Measurements from ENCODE around the gene ACTN1.
"Not testable (repeated sequence)": the region's sequence is repeated elsewhere in the genome, so short reads cannot be mapped to it uniquely, and the experiment has no call there.

The ACTN1 gene

DNA sequence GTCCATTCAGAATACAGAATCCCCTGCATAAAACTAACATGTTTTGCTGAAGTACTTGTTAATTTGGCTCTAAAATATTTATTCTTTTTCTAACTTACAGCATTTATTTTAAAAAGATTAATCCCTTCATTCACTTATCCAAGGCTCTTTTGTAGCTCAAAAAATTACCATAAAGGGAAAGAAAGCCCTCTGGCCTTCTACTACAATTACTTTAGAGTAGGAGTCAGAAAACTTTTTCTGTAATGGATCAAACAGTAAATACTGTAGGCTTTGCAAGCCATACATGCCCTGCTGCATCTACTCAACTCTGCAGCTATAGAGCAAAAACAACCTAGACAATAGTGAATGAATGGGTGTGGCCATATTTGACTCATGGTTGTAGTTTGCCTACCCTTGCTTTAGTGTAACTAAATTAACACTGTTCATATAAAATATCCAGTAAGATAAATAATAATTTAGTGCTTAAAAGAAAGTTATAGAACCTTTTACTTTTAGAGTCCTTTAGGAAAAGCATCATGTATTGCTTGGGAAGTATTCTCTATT, 112.0 kb downstream of the ACTN1 start:
- no peak for DNase-seq (ENCODE audit: low read depth in 2 of 2, low spot score in 1 of 2)

DNA sequence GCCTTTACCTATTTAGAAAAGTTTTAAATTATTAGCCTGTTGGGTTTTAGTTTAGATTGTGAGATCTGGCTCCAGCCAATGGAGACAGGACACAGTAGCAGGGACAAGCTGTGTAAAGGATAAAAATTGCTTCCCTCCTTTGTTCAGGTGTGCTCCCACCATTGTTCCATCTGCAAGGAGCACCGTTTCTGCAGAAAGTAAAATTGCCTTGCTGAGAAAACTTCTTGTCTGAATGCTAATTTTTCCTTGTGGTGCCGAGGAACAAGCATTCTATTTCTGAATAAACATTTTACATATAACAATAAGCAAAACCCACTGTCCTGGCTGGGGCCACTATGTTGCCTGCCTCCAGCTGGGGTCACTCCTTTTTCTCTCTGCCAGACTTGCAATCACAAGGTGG, 113.6 kb downstream of the ACTN1 start:
- DNase-seq (ENCODE audit: low read depth in 2 of 2, low spot score in 1 of 2), result no peak

DNA sequence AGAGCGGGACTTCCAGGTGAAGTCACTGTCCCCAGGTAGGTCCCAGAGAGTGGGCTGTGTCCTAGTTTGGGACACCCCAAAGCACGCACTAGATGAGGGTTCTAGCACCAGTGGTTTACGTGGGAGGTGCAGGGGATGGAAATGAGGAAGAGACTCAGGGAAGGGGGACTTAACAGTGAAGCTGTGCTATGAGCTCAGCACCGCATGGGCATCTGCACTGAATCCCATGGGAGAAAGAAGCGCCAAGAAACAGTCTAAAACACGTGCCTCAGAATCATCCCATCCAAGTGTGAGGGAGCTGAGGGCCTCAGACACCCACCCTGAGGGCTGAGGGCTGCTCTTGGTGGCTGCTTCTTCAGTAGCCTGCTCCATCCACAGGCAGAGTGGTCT, 114.7 kb downstream of the ACTN1 start:
- no peak for DNase-seq (ENCODE audit: low read depth in 2 of 2, low spot score in 1 of 2)

DNA sequence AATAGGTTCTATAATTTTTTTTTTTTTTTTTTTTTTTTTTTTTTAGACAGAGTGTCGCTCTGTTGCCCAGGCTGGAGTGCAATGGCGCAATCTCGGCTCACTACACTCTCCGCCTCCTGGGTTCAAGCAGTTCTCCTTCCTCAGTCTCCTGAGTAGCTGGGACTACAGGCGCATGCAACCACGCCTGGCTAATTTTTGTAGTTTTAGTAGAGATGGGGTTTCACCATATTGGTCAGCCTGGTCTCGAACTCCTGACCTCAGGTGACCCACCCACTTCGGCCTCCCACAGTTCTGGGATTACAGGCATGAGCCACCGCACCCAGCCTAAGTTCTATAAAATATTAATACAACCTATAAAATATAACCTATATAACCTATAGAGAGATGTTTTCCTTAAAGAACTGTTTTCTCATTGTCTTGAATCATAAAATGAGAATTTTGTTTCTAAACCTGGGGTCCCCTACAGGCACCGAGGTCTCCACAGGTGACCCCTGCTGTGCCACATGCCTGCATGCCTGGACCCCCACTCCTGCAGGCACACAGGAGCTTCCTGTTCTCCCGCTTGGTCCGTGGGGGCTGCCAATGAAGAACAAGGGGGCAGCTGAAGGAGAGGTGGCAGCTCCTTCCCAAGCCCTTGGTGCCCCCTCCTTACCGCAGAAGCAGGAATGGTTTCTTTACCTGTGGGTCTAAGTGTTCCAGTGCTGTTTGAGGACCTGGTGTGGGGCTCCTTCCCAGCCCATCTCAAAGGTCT, 115.3 kb downstream of the ACTN1 start:
- no peak for DNase-seq (ENCODE audit: low read depth in 2 of 2, low spot score in 1 of 2)

DNA sequence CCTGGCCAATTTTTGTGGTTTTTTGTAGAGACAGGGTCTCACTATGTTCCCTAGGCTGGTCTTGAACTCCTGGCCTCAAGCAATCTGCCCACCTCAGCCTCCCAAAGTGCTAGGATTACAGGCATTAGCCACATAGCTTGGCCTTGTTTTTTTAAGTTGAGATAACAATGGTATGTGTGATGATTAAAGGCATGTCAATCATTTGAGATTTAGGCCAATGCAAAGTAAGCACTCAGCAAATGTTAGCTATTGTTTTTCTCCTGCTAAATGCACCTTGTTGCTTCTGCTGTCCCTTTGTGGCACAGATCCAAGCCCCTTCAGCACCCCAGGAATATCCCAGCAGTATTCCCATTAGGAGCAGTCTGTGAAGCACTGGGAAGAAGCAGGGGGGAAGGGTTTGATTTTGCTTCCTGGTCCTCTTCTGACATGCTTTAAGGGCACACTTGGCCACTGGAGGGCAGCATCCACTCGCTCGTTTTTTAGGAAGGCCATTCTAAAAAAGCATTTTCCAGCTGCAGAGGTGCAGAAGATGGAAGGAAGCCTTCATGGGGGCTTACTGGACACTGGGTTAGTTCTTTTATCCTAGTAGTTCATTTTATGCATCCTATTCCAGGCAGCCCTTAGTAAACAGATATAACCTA, 116.0 kb downstream of the ACTN1 start:
- DNase-seq (ENCODE audit: low read depth in 2 of 2, low spot score in 1 of 2), result peak; percentile 21 to 45

DNA sequence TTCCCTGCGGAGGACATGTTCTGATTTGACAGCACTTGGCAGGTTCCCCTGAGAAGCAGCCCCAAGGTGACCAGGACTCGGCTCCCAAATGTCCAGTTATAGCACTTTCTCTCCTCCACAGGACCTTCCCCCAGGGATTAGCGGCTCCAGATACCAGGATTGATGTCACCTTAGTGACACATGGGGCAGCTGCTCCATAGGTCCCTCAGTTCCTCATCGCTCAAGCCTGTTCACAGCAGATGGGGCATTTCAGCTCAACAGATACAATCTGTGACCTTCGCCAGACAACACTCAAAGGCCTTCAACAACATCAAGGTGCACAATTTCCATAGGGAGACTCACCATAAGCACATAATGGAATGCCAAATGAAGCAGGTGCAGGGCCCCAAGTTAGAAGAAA, 118.3 kb downstream of the ACTN1 start:
- DNase-seq (ENCODE audit: low read depth in 2 of 2, low spot score in 1 of 2), result no peak

DNA sequence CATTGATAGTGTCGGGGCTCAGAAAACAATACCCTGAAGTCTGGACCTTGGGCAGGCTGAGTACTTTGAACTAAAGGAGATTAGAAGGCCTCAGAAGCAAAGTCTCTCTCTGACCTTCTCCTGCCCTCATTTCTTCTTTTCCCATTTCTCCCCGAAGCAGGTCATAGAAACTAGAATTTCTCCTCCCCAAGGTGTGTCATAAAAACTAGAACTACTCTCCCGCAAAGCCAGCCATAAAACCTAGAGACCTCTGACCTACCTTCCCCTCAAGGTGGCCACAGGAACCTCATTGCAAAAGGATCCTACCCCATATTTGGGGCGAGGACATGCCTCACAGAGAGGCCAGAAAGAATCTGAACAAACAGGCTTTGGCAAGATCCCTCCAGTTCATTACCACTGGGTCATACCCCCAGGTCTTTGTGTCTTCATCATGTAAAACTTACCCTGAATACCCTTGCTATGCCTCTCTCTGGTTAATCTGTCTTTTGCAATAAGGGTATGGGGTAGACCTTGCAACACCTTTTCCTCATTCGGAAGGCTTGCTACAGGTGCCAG, 121.5 kb downstream of the ACTN1 start:
- DNase-seq (ENCODE audit: low read depth in 2 of 2, low spot score in 1 of 2), result no peak

DNA sequence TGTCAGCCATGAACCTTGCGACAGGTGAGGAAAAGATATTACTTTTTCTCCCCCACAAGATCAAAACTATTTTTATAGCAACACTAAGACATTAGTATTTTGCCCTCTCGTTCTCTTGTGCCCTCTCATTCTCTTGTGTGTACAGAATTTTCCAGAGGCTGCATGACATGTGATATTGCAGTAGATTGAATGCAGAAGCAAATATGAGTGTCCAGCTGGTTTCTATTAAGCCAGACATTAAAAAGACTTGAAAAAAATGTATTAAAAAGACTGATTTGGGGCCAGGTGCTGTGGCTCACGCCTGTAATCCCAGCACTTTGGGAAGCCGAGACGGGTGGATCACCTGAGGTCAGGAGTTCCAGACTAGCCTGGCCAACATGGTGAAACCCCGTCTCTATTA, 122.5 kb downstream of the ACTN1 start:
- no peak for DNase-seq (ENCODE audit: low read depth in 2 of 2, low spot score in 1 of 2)

DNA sequence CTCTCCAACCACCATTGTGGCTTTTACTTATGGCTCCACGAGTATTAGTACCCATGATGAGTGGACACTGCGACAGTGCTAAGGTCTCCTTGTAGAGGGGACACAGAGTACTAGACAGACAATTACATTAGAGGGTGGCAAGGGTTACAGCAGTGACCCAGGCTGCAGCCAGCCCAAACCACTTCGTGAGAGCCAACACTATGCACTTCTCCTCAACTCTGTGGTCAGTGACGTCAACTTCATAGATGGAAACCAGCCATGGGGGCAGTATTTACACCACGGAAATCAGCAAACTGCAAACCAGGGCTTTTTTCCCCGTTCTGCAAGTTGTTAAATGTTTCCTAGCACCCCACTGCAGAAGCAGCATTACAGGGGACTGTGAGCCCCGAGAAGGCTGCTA, 124.7 kb downstream of the ACTN1 start:
- DNase-seq (ENCODE audit: low read depth in 2 of 2, low spot score in 1 of 2), result no peak

DNA sequence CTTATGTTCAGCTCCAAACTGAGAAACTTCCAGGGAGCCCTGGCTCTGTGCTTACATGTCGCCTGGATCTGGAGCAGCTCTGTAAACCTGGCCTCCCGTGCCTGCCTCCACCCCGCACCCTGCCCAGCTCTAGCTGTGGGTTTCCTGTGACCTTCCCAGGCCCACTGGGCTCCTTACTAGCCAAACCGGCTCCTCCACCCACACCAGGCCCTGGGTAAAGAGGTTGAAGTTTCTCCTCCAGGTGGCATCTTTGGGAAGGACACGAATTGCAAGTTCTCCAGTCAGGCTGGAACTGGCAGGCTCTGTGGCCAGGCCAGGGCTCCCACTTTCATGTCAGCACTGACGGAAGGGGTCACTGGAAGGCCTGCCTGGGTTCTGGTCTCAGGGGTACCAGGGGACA, 125.4 kb downstream of the ACTN1 start:
- DNase-seq (ENCODE audit: low read depth in 2 of 2, low spot score in 1 of 2), result no peak

DNA sequence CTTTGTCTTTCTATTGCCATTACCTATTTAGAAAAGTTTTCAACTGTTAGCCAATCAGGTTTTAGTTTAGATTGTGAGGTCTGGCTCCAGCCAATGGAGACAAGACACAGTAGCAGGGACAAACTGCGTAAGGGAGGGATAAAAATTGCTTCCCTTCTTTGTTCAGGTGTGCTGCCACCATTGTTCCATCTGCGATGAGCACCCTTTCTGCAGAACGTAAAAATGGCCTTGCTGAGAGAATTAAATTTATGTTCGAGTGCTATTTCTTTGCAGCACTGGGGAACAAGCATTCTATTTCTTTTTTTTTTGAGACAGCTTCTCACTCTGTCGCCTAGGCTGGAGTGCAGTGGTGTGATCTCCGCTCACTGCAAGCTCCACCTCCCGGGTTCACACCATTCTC, 126.6 kb downstream of the ACTN1 start:
- DNase-seq (ENCODE audit: low read depth in 2 of 2, low spot score in 1 of 2), result not testable (repeated sequence)

DNA sequence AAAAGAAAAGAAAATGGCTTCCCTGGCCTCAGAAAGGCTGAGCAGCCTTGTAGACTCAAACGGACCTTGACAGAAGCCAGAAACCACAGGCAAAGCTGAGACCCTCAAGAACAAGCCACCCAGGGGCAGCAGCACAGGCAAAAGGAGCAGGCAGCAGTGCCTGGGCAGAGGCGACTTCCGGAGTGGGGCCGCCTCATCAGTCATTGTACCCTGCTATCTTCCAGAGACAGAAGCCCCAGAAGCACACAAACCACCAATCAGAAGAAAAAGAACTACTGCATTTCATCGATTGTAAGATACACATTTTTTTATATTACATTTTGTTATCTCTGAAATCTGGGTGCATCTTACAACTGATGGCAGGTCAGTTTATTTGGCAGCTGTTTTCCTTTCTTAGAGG, 128.0 kb downstream of the ACTN1 start:
- no peak for DNase-seq (ENCODE audit: low read depth in 2 of 2, low spot score in 1 of 2)

DNA sequence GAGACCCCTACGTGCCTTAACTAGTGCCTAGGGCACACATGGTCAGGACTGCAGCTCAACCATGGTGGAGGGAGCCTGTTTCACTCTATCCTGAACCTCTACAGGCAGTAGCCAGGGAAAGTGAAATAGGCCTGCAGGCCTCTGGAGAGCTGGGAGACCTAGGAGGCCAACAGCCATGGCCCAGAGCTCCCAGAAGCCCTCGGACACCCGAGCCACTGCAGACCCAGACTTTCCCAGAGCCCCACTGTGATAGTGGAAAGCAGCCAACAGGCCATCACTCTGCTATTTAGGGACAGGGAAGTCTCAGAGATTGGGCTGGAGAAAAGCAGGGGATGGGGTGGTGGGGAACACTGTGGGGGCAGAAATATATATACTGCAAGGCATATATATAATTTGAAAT, 129.7 kb downstream of the ACTN1 start:
- no peak for DNase-seq (ENCODE audit: low read depth in 2 of 2, low spot score in 1 of 2)

DNA sequence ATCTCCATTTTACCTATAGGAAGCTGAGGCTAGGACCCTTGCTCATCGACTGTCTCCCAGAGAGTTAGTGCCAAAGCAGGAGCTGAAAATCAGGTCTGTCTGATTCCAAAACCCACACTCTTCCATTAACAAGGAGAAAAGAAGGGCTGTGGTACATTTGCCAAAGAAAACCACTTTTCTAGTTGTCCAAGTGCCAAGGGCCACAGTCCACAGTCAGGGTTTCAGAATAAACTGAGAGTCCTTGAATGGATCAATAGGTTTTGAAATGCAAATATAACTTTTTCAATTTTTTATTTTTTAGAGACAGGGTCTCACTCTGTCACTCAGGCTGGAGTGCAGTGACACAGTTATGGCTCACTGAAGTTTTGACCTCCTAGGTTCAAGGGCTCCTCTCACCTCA, 130.8 kb downstream of the ACTN1 start:
- DNase-seq (ENCODE audit: low read depth in 2 of 2, low spot score in 1 of 2), result no peak

DNA sequence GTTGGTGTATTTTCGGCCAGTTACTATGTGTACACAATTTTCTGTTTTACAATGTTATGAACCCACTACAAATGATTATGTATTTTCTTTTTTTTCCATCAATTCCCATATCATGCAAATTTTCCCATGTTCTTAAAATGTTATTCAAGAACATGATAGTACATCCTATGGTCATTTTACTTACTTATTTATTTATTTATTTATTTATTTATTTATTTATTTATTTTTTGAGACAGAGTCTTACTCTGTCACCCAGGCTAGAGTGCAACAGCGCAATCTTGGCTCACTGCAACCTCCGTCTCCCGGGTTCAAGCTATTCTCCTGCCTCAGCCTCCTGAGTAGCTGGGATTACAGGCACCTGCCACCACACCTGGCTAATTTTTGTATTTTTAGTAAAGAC, 131.5 kb downstream of the ACTN1 start:
- not testable (repeated sequence) for DNase-seq (ENCODE audit: low read depth in 2 of 2, low spot score in 1 of 2)

DNA sequence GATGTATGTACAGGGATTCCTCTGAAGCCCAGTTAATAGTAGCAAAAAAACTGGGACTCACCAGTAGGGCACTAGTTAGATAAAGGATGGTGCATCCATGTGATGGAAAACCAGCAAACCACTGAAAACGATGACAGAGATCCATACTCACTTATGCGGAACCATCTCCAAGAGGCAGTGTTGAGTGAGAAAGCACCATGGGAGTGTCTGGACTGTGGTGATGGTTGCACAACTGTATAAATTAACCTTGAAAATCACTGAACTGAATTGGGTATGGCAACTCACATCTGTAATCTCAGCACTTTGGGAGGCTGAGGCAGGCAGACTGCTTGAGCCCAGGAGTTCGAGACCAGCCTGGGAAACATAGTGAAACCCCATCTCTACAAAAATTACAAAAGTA, 132.6 kb downstream of the ACTN1 start:
- DNase-seq (ENCODE audit: low read depth in 2 of 2, low spot score in 1 of 2), result no peak

DNA sequence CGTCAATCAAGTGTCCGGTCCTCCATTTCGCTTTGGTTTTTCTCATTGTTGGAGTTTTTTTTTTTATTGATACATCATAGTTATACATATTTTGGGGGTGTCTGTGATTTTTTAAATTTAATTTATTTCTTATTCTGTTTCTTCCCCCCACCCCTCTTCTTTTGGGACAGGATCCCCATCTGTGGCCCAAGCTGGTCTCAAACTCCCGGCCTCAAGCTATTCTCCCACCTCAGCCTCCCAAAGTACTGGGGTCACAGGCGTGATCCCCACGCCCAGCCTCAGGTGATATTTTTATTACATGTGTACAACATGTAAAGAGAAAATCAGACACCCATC, 134.9 kb downstream of the ACTN1 start:
- no peak for DNase-seq (ENCODE audit: low read depth in 2 of 2, low spot score in 1 of 2)

DNA sequence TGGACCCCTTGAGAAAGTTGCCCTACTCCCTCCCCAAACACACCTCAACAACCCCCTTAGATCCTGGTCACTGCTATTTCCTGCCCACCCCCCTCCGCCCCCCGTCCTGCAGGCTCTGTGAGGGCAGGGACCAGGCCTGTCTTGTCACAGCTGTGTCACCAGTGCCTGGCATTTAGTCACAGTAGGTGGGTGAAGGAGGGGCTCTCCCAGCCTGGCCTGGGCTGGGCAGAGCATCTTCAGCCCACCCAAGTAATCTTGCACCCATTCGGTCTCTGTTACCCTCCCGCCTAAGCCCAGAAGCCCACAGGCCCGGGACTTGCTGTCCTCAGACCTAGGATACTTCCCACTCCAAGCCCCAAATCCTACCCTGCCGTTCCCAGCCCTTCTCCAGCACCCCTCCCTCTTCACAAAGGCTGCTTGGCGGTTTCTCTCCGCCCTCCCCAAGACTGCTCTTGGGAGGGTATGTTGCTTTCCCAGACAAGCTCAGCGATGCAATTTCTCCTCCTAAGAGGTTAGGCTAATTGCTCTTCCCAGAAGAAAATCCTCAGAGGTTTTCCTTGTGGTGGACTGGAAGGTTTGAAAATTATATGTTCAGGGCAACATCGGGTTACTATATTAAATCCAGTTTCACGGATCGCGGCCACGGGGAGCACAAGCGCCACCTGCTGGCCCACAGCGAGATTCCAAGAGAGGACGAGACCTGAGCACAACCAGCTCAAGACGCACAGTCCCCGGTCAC, 135.5 kb downstream of the ACTN1 start:
- peak; percentile 53 for DNase-seq (ENCODE audit: low read depth in 2 of 2, low spot score in 1 of 2)

DNA sequence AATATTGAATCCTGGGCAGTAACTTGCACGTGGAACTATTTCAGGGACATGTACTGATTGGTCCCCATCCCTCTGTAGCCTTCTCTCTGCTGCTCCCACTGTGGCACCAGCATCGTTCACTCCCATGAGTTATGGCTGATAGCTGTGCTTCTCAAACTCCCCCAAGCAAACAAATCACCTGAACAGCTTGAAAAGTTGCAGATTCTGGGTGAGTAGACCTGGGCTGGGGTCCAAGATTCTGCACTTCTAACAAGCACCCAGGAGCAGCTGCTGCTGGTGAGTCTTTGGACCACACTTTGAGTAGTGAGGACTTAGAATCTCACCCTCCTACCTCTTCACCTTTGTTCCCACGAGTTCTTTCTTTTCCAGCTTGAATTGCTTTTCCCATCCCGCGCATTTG, 136.8 kb downstream of the ACTN1 start:
- no peak for DNase-seq (ENCODE audit: low read depth in 2 of 2, low spot score in 1 of 2)

DNA sequence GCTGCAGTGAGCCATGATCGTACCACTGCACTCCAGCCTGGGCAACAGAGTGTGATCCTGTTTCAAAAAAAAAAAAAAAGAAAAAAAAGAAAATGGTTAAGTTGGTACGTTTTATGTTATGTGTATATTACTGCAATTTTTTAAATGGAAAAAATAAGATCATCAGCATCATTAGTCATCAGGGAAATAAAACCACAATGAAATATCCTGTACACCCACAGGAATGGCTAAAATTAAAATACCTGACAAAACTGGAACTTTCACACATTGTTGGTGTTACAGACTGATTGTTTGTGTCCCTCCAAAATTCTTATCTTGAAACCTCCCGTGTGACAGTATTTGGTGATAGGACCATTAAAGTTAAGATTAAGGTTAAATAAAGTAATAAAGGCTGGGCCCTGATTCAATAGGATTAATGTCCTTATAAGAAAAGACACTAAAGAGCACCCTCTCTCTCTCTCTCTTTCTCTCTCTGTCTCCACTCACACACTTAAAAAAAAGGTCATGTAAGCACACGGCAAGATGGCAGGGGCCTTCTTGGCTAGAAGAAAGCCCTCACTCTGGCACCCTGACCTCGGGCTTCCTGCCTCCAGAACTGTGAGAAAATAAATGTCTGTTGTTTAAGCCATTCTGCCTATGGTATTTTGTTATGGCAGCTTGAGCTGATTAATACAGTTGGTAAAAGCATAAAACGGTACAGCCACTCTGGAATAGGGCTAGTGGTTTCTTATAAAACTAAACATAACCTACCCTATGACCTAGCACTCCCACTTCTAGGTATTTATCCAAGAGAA, 137.9 kb downstream of the ACTN1 start:
- no peak for DNase-seq (ENCODE audit: low read depth in 2 of 2, low spot score in 1 of 2)

DNA sequence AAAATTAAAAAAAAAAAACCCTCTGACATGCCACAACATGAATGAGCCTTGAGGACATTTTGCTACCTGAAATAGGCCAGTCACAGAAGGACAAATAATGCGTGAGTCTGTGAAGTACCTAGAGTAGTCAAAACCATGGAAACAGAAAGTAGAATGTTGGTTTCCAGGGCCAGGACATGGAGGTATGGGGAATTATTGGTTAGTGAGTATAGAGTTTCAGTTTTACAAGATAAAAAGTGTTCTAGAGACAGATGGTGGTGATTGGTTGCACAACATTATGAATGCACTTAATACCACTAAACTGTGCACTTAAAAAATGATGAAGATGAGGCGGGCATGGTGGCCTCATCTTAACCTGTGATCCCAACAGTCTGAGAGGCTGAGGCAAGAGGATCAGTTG, 138.6 kb downstream of the ACTN1 start:
- DNase-seq (ENCODE audit: low read depth in 2 of 2, low spot score in 1 of 2), result no peak
